Central memory CD4-positive, alpha-beta T cell (primary cell): ENCODE measurements around the gene GBA2.
A peak's percentile ranks its signal among the peaks of the same experiment; 100 is the strongest.

ENCODE experiments used
- DNase-seq: peaks from one replicate; pipeline ENCODE4 v3.0.0; 2022
- total RNA-seq, 3 experiments: gene quantifications; one replicate each; lab custom pipeline; 2026; lab: John Stamatoyannopoulos, UW

The GBA2 gene
- 43.5 to 60.4 (median 45.7) reads per million in 3 experiments for total RNA-seq

DNA sequence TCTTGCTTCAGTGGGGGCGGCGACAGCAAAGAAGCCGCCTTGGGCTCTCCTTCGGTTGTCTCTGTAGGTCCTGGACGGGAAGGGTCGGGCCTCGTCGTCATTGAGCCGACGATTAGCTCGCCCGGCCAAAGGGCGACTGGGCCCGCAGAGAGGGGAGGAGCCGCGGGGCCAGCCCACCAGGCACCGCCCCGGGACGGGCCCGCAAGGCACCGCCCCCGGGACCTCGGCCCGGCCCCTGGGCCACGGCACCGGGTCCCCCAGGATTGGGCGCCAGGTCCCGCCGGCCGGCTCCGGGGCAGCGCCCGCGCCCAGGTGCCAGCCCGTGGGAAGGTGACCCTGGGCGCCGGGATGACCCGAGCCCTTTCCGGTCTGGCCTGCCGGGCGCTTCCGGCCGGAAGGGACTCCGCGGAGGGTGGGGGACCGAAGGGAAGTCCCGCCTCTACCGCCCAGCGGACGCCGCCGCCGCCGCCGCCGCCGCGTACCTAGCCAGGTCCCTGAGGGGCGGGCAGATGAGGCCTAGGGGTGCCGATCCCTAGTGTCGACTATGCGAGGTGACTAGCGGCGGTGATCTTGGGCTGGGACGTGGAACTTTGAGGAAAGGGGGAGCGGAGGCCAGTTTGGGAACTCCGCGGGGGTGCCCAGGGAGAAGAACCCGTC lies at the start of gene GBA2, which contains the start of gene RGP1:
Gene GBA2 (minus strand): TSS at position 371 of the 657 bp plus-strand sequence. CDS start 524 bp downstream, outside the sequence.
Gene RGP1 (plus strand): TSS at position 430 of the 657 bp plus-strand sequence. CDS start 469 bp downstream, outside the sequence.
- DNase-seq: peak; percentile 54

DNA sequence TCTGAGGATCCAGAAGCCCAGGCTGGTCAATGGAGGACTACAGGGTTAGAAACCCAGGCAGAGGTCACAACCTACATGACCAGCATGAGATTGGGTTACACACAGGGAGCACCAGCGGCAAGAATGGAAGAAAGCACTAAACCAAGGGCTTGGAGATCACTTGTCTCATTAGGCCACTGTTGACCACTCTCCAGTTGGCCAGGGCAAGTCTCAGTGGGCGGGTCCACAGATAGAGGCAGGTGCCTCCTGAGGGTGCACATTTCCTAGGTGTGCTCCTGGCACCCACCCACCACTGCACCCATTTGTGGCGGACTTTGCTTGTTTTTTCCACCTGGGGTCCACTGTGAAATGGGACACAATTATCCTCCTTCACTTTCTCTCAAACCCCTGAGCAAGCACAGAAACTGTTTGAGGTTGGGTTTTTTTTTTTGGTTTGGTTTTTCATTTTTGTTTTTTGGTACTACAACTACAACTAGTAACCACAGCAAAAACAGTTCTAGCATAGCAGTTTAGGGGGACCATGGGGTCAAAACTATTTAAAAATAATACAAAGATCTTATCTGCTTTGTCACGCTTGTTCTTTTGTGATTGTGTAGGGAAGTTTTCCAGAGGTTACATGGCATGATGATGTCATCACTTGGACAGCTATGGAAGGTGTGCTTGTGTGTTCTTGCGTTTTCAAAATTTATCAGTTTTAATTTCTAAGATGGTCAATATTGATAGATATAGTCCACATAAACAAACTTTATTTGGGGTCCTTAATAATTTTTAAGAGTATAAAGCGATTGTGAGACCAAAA lies 48.5 kb upstream of the GBA2 start:
- no peak for DNase-seq

DNA sequence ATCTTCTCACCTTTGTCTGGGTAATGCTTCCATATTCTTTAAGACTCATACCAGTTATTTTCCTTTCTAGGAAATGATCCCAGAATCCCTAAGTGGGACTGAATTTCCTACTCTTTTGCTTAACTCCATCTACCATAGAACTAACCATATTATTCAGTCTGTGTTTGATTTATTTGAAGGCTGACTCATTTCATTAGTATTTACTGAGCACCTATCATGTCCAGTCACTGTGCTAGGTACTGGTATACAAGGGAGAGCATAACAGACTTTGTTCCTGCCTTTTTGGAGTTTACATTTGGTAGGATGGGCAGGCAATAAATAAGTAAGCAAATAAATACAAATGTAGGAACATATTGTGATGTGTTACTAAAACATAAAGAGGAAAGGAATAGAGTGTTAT lies 46.7 kb upstream of the GBA2 start:
- DNase-seq: no peak

DNA sequence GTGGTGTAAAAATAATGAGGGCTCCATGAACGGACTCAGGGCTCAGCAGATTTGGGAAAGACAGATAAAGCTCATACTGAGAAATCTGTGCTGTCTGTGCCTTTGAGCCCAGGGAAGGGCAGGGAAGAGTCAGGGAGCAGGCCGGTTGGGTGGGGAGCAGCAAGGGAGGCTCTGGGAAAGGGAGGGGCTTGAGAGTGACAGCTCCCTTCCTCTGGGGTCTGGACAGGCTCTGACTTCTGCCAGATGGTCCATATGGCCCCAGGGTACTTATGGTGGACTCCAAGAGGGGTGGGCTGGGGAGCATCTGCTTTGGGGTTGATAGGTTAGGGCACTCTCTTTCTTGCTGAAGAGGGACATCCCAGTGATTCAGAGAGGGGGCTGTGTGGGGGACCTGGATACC lies 44.4 kb upstream of the GBA2 start:
- DNase-seq: no peak

DNA sequence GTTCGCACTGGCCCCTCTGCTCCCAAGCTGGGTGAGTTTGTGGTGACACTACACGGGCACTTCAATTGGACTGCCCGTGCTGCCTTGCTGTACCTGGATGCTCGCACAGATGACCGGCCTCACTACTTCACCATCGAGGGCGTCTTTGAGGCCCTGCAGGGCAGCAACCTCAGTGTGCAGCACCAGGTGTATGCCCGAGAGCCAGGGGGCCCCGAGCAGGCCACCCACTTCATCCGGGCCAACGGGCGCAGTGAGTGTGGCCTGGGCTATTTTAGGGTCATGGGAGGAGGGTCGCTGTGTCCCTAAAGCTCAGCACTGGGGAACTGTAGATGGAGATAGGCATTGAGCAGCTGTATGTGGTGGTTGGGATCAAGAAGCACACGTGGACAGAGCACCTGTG lies 43.8 kb upstream of the GBA2 start:
- no peak for DNase-seq

DNA sequence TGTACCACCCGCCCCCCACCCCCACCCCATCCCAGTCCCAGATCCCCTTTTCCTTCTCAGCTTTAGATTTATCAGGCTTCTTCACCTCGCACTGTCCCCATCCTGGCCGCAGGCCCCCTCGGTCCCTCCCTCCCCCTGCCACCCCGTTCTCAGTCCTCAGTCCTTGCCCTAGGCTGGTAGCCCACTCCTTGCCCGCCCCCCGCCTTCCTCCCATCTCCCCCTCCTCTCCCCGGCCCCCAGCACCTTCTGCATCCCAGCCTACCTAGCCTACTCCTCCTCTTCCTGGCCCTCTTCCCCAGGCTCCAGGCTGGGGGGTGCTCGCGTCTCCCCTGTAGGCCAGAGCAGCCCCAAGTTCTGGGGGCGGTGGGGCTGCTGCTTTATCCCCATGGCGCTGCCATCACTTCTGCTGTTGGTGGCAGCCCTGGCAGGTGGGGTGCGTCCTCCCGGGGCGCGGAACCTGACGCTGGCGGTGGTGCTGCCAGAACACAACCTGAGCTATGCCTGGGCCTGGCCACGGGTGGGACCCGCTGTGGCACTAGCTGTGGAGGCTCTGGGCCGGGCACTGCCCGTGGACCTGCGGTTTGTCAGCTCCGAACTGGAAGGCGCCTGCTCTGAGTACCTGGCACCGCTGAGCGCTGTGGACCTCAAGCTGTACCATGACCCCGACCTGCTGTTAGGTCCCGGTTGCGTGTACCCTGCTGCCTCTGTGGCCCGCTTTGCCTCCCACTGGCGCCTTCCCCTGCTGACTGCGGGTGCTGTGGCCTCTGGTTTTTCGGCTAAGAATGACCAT lies 43.2 kb upstream of the GBA2 start:
- DNase-seq: no peak

DNA sequence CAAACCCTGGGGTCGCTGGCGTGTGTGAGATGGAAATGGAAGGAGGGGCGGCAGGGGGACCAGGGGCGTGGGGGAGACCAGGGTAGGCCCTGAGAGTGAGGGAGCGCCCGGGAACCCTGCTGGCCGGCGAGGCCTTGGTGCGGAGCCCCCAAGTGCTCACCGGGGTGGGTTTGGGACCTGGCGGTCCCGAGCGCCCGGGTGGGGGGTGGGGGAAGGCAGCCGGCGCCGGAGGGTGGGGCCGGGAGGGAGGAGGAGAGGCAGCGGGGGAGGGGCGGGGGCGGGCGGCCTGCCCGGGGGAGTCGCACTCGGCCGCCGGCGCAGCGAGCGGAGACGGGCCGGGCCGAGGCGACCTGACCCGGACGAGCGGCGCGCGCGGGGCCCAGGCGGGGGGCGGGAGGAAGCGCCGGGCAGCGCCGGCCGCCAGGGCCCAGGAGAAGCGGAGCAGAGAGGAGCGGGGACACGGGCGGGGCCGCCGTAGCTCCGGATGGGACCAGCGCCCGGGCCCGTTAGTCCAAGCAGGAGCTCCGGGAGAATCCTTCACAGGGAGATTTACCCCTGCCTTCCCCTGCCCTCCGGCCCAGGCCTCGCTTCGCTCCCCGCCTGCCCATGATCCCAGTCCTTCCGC lies 42.4 kb upstream of the GBA2 start, which contains the start of gene NPR2:
Gene NPR2 (plus strand): TSS at position 295 of the 625 bp plus-strand sequence. CDS start 818 bp downstream, outside the sequence.
- no peak for DNase-seq

DNA sequence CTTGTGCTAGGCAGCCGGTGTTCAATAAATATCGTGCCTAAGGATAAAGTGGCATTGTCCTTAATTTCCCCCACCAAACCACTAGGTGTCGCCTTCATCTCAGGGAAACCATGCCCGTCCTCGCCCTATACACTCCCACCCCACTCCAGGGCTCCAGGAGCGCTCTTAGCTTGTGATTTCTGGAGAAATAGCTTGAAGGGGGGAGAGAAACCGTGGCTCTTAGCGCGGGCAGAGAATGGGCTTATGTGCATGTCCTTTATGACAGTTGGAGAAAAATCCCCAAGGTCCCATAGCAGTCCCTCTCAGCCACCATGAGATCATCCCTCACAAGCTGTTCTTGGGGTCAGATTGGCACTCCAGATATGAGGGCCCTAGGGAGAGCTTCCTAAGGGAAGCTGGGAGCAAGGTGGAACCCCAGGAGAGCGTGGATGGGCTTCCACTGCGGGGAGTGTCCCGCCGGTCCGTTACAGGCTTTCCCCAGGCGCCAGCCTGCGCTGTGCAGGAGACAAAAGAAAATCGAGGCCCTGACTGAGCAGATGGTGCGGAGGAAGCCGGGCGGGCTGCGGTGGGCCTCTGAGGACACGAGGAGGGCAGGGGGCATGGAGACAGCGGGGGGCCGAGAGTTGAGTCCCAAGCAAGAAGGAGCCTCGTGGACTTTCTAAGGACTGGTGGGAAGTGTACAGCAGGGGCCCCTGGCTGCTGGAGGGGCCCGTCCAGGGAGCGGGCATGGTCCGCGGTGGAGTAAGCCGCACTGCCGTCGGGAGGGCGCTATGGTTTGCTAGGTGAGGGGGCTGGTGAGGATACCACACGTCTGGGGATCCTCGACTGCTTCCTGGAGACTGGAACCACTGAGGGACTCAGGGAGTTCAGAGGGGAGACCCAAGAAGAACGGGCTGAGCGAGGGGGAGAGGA lies 41.6 kb upstream of the GBA2 start:
- peak; percentile 58 for DNase-seq

DNA sequence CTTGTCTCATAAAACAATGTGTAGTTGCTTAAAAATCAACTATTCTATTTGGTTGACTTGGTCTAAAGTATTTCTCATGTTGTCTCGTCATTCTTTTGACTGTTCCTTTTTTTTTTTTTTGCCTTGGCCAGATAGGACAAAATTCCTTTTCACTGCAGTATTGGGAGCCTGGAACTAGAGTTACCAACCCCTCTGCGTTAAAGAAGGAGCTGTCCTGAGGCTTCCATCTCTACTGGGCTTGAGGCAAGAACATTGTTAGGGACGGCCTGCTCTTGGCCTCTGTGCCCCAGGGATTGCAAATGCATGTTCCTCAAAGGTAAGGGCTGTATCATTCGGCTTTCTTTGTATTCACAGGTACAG lies 41.0 kb upstream of the GBA2 start:
- no peak for DNase-seq

DNA sequence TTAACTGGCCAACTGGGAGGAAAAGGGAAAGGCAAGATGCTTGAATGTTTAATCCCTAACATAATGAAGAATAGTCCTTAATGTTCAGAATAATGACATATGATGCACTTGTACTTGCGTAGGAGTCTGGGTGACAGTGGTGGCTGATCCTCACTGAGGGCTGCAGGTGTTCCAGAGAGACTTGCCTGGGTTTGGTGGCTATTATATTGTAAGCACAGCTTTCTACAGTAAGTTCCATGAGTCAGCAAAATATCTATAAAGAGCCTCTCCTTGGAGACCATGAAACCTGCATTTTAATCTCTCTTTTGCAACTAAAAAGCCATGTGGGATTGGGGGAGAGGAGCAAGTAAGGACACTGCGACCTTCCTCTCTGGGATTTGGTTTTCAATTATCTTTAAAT lies 40.5 kb upstream of the GBA2 start:
- DNase-seq: no peak

DNA sequence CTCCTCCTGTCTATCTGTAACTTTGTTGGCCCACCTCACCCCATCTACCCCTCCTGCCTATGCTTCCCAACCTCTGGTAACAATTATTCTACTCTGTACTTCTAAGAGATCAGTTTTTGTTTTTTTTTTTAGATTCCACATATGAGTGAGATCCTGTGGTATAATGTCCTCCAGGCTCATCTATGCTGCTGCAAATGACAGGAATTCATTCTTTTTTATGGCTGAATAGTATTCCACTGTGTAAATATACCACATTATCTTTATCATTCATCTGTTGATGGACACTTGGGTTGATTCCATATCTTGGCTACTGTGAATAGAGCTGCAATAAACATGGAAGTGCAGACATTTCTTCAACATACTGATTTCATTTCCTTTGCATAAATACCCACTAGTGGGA lies 34.4 kb upstream of the GBA2 start:
- DNase-seq: no peak

DNA sequence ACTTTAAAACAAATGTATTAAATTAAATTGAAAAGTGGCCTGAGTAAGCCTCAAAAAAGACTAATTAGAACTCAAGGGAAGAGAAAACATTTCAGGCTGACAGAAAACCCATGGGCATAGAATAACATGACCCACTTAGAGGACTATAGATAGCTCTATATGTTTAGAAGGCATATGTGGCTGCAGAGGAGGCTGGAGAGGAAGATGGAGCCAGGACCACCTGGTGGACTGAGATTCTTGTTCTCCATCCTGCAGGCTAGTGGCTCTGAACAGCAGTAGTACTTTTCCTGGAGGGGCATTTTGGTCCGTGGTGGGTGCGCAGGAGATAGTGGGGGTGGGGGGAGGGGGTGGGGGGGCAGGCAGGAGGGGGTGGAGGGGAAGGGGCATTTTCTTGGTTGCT lies 32.0 kb upstream of the GBA2 start:
- DNase-seq: no peak

DNA sequence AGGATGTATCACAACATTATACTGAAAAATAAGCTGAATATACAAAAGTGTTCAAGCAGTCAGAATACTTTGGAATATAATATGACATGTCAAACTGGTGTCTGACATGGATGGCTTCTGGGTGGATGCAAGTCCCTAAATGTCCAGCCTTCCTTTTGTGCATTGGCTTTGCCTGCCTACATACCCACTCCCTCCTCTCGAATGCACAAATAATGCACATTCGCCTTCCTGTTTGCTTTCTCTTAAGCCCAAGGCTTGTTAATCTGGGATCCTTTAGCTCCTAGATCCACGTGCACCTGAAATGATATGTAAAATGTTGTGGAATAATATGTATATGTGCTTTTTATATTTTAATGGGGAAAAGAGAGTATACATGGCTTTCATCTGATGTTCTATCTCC lies 29.5 kb upstream of the GBA2 start:
- DNase-seq: no peak

DNA sequence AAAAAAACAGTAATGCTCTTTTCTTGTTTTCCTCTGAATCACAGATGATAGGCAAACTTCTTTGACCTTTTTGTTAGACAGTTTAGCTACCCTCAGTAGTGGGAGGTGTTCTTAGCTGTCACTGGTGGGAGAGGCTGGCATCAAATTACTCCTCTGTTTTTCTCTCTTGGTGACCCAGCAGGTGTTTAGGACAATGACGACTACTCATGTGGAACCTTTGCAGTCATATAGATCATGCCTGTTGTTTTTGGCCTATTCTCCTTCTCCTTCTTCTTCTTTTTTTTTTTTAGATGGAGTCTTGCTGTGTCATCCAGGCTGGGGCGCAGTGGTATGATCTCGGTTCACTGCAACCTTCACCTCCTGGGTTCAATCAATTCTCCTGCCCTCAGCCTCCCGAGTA lies 27.0 kb upstream of the GBA2 start:
- DNase-seq: no peak

DNA sequence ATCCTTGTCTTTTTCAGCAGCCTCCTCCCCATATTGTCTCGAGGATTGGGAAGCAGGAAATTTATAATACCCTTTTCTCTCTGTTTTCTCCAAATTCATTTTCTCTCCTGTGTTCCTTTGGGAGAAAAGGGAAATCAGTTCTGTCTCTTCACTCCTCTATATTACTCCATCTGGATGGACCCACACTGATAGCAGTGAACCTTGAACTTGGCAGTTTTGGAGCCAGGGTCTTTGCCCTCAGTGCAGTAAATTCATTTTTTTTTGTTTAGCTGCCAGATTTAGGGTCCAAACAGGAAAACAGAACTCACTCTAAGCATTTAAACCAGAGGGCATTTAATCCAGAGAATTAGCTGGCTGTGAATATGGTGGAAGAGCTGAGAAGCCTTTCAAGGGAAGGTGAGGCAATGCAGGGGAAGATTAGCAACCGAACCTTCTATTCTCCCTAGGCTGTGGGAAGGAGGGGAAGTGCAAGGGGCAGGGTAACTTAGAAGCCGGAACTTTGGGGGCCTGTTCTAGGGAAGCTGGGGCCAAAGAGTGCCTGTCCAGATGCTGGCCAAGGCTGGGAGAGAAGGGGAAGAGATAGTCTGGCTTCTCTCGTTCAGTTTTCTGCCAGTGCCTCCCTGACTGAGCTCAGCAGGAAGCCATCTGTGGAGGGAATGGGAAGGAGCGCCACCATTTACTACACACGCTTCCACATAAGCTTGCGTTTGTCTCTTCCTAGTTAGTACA lies 26.0 kb upstream of the GBA2 start:
- no peak for DNase-seq

DNA sequence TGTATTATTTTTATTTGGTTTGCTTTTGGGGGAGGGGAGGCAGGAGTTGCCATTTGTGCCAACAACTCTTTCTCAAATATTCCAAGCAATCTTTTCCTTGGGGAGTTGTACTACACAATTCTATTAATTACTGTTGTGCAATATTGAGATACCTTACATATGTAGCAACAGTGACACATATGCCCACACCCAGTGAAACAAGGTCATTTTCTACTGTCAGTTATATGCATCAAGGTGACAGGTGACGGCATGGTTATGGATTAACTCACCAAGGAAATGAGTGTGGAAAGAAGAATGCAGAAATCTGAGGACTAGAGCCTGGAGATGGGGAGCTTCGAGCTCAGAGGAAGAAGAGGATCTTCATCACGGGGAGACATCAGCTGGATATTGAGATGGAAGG lies 22.9 kb upstream of the GBA2 start:
- DNase-seq: no peak

DNA sequence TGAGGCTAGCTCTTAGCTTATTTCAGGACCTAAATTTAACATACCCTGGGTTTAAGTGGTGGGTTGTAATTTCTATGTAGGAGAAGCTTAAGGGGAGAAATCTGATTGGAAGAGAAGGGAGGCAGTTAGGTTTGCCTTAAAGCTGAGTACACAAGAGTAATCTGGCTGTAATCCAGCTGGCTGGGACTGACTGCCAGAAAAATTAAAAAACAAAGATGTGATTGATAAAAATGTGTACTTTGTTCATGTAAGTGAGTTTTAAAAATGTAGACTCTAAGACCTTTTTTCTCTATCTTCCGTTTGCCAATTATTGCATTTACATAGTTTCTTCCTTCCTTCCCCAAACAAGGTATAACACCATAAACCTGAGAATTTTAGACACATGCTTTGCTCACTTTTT lies 22.5 kb upstream of the GBA2 start:
- no peak for DNase-seq

DNA sequence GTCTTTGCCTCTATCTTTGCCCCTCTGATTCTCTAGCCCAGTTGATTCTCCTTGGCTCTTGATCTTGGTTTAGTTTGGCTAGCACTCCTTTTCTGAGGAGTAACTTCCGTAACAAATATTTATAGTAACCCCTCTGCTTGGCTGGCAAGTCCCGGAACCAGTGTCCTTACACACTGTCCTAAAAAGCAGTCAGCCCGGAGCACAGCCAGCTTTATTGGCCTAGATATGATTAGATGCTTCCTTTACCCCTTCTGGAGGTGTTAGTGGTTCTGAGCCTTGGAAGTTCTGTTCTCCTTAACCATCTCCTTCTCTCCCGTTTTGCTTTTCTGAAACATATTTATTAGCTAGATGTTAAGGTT lies 22.0 kb upstream of the GBA2 start:
- no peak for DNase-seq

DNA sequence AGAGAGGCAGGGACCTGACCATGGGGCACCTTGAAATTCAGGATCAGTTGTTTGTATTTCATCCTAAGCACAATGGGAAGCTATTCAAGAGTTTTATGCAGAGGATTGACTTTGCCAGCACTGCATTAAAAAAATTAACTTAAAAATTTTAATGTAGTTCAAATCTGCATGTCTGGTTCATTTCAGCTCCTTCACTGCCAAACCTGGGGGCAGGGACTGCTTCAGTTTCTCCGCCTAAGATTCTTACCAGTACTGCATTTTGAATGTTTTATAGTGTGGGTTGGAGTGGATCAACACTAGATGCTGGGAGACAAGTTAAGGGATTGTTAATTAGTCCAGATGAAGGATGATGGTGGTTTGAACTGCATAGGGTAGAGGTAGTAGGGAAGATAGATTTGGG lies 20.7 kb upstream of the GBA2 start:
- DNase-seq: no peak

DNA sequence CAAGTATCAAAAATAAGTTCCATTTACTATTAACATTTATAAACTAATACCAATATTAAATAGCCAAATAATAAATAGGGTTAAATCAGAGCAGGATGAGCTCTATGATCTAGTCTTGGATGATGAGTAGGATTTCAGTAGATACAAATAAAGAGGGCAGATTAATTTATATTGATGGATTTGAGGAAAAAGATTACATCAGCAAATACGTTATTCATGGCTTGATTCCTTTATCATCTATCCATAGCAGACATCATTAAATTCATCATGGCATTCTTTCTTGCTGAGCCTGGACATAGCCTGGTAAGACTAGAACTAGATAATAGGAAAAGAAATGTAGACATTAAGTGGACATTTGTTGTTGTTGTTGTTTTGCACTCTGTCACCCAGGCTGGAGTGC lies 18.4 kb upstream of the GBA2 start:
- DNase-seq: no peak

DNA sequence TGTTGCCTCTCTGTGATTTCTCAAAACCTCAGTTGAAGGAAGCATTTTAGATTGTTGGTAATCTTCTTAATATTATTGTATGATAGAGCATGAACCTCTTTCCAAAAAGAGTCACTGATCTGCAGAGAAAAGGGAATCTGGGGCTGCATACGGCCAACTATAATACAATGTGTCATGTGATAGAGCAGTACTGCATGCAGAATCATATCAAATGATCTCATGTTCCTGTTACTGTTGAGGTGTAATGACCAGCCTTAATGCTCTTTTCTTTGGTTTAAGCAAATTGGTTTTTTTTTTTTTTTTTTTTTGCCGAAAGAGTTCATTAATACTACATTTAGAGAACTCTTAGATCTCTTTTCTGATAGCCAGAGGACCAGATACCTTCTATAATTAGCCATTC lies 18.0 kb upstream of the GBA2 start:
- DNase-seq: no peak
